ELF-1 (cell line): ENCODE data around the gene B4GALNT2.
"Not testable (repeated sequence)": the region's sequence is repeated elsewhere in the genome, so short reads cannot be mapped to it uniquely, and the experiment has no call there.

Source experiments
- DNase-seq: peaks from one replicate; pipeline ENCODE4 v3.0.0-alpha.2; 2016; ENCODE audit warnings: low read depth, low spot score

Gene B4GALNT2

DNA sequence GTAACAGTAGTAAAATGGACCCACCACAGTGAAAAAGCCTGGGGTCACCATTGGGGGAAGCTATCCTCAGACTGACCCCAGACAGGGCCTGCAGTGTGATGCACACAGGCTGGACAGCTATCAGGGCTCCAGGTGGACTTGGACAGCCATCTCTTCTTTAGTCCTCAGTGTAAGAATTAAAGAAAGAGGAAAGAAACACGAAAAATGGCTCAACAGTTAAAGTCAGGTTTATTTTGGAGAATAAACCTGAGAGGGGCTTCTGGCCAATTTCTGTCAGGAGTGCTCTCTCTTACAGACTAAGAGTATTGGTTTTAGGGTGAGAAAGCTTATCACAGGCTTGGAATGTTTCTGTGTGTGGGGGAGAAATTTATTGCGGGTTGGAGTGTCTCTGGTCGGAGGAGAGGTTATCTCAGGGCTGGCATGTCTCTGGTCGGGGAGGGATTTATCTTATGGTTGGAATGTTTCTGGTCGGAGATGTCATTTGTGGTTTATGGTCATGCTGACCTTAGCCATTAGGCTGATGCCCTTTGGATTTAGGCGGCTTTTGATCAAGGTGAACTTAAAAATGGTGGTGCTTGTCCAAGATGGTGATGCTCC lies 10.8 kb upstream of the B4GALNT2 start:
- peak; percentile 20 for DNase-seq

DNA sequence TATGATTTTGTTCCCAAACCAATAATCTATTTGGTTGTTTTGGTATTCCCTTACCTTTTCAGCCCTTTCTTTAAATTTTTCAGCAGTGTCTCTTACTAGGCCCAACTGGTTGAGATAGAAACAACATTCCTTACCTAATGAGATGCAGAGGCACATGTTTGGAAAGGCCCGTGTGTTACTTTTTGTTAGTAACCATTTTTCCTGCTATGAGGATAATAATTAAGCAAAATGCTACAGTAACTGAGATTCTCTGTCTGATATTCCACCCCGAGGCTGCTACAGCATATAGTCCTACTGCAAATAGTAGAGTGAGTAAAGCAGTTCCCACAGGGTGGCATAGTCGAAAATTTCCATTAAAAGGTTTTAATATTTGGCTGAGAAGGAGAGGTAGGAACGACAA lies 10.0 kb upstream of the B4GALNT2 start:
- DNase-seq: no peak

DNA sequence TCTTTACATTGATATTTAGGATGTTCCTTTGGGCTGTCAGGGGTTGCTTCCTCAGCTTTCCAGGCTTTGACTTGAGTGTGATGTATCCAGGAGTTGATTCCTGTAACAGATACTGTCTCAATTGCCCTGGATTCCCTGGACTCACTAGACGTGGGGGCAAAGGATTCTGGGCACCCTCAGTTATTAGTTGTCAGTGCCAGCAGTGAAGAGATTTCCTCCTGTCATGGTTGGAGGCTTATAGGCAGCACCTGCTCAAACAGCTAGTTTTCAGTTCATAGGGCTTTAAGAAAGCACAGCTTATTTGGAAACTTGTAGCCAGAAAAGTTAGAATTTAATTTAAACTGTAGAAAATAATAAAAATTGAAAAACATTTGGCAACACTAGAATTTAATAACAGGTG lies 9.5 kb upstream of the B4GALNT2 start:
- DNase-seq: no peak

DNA sequence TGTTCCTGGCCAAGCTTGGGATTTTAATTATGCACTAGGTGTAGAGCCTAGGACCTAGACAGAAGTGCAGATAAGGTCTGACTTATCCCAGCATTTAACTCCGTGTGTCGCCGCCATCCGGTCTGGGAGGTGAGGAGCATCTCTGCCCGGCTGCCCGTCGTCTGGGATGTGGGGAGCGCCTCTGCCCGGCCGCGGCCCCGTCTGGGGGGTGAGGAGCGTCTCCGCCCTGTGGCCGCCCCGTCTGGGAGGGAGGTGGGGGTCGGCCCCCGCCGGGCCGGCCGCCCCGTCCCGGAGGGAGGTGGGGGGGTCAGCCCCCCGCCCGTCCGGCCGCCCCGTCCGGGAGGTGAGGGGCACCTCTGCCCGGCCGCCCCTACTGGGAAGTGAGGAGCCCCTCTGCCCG lies 7.1 kb upstream of the B4GALNT2 start:
- DNase-seq: no peak

DNA sequence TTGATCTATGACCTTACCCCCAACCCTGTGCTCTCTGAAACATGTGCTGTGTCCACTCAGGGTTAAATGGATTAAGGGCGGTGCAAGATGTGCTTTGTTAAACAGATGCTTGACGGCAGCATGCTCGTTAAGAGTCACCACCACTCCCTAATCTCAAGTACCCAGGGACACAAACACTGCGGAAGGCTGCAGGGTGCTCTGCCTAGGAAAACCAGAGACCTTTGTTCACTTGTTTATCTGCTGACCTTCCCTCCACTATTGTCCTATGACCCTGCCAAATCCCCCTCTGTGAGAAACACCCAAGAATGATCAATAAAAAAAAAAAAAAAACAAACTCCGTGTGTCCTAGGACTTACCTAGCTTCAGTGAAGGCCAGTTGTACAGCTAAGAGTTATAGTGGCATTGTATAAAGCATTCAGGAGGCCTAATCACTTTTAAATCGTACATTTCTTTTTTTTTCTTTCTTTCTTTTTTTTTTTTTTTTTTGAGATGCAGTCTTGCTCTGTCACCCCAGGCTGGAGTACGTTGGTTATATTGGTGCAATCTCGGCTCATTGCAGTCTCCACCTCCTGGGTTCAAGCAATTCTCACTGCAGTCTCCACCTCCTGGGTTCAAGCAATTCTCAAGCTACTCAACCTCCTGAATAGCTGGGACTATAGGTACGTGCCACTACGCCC lies 6.2 kb upstream of the B4GALNT2 start:
- DNase-seq: not testable (repeated sequence)

DNA sequence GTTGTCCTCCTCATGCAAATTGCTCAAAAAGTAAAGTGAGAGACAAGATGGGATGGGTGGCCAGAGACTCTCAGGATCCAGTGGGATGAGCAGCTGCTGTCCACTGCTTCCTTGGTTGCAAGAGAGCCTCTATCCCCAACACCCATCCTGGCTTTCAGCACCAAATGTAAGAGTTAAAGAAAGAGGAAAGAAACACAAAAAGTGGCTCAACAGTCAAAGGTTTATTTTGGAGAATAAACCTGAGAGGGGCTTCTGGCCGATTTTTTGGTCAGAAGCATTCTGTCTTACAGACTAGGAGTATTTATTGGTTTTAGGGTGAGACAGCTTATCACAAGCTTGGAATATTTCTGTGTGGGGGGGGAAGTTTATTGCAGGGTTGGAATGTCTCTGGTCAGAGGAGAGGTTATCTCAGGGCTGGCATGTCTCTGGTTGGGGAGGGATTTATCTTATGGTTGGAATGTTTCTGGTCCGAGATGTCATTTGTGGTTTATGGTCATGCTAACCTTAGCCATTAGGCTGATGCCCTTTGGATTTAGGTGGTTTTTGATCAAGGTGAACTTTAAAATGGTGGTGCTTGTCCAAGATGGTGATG lies 3.1 kb upstream of the B4GALNT2 start:
- not testable (repeated sequence) for DNase-seq

DNA sequence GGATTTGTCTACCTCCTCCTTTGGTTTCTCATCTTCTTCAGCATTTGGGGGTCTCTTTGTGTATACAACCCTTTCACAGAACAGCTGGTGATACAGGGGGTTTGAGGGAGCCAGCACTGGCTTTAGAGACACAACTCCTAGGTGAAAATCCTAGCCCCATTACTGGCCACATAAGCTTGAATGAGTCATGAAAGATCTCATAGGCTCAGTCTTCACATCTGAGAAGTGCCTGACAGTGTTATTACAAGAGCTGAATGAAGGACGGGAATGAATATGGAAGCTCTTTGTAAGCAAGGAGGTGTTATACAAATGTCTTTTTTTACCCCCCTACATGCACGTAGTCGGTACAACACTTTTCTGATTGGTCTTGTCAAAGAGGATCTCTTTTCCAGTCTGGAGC lies 1.7 kb upstream of the B4GALNT2 start:
- no peak for DNase-seq

DNA sequence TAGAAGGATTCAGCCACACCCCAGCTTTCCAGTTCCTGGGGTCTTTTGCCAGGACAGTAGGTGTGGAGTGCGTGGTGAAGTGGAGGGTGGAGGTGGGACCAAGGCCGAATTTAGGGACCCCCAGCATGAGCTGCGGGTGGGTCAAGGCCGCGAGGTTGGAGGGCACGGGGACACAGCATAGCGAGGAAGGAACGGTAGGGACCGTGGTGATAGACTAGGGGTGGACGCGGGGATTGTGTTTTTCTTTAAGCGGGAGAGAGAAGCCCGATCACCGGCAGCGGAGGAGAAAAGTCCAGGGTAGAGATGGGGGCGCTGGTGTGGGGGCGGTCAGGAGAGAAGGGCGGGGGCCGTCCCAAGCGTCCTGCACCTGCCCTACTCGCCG lies 261 bp upstream of the B4GALNT2 start:
- DNase-seq: no peak

DNA sequence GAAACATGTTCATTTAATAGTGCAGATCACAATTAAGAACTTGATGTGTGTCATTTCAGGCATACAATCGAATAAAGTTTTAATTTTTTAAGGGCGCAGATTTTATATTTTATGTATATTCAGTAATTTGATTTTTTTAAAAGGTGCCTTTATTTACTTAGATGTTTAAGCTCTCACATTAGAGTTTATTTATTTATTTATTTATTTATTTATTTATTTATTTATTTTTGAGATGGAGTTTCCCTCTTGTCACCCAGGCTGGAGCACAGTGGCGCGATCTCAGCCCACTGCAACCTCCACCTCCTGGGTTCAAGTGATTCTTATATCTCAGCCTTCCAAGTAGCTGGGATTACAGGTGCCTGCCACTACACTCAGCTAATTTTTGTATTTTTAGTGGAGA lies 3.8 kb downstream of the B4GALNT2 start:
- no peak for DNase-seq

DNA sequence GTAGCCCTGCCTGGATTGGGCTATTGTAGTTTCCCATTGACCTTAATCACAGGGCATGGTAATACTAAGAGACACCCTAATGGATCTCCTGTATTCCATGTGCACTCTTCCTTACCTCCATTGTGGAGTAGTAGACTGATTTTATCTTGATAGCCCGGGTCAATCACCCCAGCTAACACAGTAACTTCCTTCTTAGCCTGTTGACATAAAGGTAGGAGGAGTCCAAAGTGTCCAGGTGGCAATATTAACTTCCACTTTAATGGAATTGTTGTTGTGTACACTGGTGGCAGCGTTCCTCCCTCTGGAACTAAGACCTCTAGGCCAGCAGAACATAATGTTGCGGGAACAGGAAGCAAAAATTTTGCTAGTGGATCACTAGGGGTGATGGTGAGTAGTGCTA lies 13.1 kb downstream of the B4GALNT2 start:
- not testable (repeated sequence) for DNase-seq

DNA sequence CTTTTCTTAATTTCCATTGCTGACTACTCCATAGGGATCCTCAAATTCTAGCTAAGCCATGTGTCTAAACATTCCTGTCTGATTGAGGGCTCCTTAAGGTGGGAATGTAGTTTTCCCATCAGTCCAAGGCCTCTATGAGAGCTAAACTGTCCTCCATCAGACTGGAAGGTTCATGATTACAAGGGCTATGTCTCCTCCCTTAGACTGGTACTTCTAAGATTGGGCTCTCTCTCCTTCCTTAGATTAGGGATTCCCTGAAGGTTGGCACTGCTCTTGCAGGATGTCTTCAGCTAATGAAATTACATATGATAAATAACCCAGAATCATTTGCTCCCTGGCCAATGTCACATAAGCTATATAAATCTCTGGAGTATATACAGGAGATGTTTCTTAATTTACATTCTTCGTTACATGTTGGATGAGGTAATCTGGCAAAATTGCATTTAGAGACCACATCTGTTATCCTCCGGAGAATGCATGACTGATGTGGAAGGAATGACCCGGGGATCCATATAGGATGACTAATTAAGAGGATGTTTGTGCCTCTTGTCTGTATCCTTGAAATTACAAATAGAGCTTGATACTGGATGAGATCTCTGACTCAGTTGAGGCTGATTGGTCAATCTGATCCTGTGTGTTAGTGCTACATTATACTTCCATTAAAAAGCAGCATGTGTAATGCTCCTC lies 14.2 kb downstream of the B4GALNT2 start:
- no peak for DNase-seq

DNA sequence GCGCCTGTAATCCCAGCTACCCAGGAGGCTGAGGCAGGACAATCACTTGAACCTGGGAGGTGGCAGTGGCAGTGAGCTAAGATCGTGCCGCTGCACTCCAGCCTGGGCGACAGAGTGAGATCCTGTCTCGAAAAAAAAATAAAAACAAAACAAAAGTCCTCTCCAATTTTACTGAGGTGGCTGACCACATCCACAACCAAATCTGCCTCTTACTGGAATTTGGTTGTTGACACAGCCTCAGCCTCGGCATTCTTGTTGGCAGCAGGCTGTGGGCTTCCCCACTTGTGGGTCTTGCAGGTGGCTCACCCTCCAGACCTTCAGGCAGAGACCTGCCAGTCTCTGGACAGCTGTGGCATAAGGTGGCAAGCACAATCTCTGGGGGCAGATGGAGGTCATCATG lies 15.6 kb downstream of the B4GALNT2 start:
- no peak for DNase-seq

DNA sequence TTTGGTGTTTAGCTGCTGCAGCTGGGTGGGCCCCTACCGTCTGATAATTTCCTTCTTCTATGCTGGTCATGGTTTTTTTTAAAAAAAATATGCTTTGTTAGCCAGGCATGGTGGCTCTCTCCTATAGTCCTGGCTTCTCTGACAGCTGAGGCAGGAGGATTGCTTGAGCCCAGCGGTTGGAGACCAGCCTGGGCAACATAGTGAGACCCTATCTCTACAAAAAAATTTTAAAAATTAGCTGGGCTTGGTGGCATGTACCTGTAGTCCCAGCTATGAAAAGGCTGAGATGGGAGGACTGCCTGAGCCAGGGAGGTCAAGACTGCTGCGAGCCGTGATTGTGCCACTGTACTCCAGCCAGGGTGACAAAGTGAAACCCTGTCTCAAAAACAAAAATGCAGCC lies 19.4 kb downstream of the B4GALNT2 start:
- no peak for DNase-seq

DNA sequence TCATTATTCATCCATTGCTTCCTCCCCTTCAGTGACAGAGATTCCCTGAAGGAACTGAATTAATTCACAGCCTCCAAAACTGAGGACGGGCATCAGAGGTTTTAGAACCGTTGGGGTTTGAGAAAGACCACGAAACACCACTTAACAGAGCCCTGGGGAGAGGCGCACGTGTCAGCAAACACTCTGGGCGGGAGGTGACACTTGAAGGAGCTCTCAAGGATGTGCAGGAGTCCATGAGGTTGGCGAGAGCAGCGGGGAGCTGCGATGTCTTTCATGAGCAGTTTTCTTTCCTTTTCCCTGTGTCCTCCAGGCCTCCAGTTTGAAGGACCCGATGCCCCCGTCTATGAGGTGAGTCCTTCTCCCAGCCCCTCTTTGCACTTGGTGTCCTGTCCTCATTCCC lies 23.7 kb downstream of the B4GALNT2 start:
- no peak for DNase-seq

DNA sequence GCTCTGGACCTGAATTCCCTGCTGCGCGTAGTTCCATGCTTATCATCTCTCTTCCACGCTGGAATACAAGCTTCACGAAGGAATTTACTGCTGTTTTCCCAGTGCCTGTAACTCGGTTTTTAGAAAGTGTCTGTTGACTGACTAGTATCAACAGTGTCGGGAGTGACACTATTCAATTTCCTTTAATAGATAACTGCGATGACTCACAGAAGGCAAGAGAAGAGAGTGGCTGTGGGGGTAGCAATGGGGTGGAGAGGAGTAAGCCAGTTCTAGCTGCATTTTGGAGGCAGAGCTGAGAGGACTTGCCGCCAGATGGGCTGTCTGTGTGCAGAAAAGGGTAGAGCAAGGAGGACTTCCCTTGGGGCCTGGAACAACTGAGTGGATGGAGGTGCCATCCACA lies 25.2 kb downstream of the B4GALNT2 start:
- peak; percentile 24 for DNase-seq

DNA sequence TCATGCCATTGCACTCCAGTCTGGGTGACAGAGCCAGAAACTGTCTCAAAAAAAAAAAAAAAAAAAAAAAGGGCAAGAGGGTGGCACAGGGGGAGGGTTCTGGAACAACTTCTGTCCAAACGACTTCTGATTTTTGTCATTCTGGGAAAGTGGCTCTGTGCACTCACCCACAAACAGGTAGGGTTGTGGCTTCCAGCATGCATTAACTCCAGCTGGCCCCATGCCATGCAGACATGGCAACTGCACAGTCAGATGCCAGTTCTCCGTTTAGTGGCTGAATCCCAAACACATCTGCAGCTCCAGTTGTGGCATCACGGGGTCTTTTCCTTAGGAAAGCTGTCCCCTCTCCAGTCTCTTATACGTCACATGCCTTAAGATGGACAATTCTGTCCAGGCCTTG lies 30.3 kb downstream of the B4GALNT2 start:
- DNase-seq: no peak

DNA sequence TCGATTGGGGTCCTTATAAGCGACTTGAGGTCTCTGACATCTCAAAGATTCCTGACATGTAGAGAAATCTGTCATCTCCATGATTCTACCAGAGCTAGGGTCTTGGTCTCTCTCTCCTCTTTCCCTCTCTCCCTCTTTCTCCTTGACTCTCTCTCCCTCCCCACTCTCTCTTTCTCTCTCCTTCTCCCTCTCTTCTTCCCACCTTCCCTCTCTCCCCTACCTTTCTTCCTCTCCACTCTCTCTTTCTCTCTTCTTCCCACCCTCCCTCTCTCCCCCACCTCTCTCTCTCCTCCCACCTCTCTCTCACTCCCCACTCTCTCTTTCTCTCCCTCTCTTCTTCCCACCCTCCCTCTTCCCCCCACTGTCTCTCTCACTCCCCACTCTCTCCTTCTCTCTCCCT lies 32.6 kb downstream of the B4GALNT2 start:
- no peak for DNase-seq

DNA sequence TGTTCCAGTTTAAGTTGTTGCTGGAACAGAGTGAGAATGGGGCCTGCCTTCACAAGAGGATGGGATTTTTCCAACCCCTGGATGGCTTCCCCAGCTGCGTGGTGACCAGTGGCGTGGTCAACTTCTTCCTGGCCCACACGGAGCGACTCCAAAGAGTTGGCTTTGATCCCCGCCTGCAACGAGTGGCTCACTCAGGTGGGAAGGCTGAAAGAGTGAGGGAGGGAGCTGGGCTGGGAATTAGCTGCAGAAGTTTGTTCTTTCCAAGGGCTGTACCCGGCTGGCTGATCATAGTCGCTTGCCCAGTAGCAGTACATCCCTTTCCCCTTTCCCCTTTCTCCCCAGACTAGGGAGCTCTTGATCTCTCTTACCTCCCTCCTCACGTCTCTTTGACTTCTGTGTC lies 36.1 kb downstream of the B4GALNT2 start:
- DNase-seq: no peak

DNA sequence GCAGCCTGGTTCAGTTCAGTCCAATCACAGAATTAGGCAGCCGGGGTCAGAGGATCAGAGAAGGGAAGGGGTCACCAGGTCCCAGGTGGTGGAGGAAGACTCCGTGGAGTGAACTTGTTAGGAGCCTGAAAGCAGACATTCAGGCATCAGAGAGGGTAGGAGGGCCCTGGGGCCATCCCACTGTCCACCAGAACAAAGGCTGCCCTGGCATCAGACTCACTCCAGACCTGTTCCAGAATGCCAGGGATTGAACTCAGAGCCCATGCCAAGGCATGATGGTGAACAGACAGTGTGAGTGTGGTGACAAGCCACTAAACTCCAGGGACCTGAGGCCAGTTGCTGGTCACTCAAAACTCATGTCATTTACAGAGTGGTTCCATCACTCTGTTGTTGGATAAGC lies 37.6 kb downstream of the B4GALNT2 start:
- DNase-seq: no peak

DNA sequence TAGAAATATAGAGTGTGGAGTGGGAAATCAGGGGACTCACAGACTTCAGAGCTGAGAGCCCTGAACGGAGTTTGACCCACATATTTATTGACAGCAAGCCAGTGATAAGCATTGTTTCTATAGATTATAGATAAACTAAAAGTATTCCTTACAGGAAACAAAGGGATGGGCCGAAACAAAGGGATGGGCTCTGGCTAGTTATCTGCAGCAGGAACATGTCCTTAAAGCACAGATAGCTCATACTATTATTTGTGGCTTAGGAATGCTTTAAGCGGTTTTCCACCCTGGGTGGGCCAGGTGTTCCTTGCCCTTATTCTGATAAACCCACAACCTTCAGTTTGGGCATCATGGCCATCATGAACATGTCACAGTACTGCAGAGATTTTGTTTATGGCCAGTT lies 38.1 kb downstream of the B4GALNT2 start:
- DNase-seq: not testable (repeated sequence)

DNA sequence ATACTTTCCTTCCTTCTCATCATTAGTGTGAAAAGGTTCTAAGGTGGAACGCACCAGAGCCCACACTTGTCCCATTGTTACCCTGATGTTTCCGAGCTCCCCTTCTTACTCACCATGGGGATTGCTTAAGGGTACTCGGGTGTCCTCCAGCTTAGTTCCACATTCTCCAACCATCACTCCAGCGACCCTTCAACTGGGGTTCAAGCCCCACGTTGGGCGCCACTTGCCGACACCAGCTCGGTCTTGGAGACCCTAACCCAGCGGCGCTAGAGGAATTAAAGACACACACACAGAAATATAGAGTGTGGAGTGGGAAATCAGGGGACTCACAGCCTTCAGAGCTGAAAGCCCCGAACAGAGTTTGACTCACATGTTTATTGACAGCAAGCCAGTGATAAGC lies 43.4 kb downstream of the B4GALNT2 start:
- DNase-seq: not testable (repeated sequence)

DNA sequence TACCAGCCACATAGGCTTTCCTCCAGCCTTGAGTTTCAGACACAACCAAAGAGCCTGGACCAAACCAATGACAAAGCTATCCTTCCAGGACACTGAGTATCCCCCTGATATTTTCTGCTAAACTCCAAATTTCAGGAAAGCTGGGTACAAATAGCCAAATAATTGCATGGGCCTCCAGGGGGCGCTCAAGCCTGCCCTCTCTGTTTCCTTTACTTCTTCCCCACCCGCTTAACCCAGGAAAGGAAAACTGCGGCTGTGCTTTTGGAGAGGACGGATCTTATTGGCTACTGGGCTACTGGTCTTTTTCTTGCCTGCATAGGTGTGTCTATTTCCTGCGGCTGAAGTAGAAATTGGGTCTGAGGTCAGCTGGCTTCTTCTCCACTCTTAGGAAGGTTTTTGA lies 47.7 kb downstream of the B4GALNT2 start:
- DNase-seq: peak; percentile 82
